GM12864 (cell line): ENCODE results near the gene UBAP2.
A peak's percentile ranks its signal among the peaks of the same experiment; 100 is the strongest.

Experiments
- DNase-seq: peaks from one replicate; pipeline ENCODE4 v3.0.0-alpha.2; 2011; ENCODE audit warnings: low read depth
- H3K4me3 ChIP-seq: 2 replicates; pipeline ENCODE4 v1.5.1; 2011; ENCODE audit warnings: mild to moderate bottlenecking, low read depth, low read length, control low read depth
- CTCF ChIP-seq: IDR thresholded peaks from 2 replicates; pipeline ENCODE4 v1.5.1; 2011; ENCODE audit warnings: low read depth, mild to moderate bottlenecking, moderate library complexity, low read length, control low read depth, inconsistent platforms; ENCODE audit errors: missing control alignments

The UBAP2 gene

GRCh38 chr9:33932078-33932807 lies 116.4 kb downstream of the UBAP2 start:
- TF ChIP-seq CTCF = no peak

GRCh38 chr9:33931326-33931725 lies 117.4 kb downstream of the UBAP2 start:
- DNase-seq = no peak
- H3K4me3 ChIP-seq = no peak overlapping the region
- TF ChIP-seq CTCF = no peak

More at GRCh38 chr9:33932078-33932807, 116.4 kb downstream of the UBAP2 start:
- no peak for DNase-seq
- no peak overlapping the region for H3K4me3 ChIP-seq

GRCh38 chr9:33927694-33928093 lies 121.0 kb downstream of the UBAP2 start:
- H3K4me3 ChIP-seq = no peak overlapping the region
- TF ChIP-seq CTCF = no peak
- DNase-seq = no peak

GRCh38 chr9:33926746-33927485 lies 121.8 kb downstream of the UBAP2 start:
- H3K4me3 ChIP-seq = no peak overlapping the region
- no peak for TF ChIP-seq CTCF
- no peak for DNase-seq

- peak; percentile 69 for TF ChIP-seq CTCF
- no peak for DNase-seq
- no peak overlapping the region for H3K4me3 ChIP-seq
Measured at GRCh38 chr9:33924978-33925797, 123.5 kb downstream of the UBAP2 start.

- H3K4me3 ChIP-seq = no peak overlapping the region
- TF ChIP-seq CTCF = no peak
- DNase-seq = no peak
Measured at GRCh38 chr9:33923998-33924701, 124.5 kb downstream of the UBAP2 start.
